ENCODE results near the gene RAP2C. TPM values are rescaled to one million over a fixed set of nuclear protein-coding genes. Genes with fewer than 3 reads are reported as not detected.

Gene RAP2C
- 10 to 100 TPM; 31.0 to 34.1 (median 31.6) TPM for total RNA-seq

- Mint-ChIP-seq H3K4me1 (ENCODE audit: low read depth) (peaks cover 20% of the 10 kb centered on the region), H3K4me3 (peak within 1 kb of the TSS; percentile 90), H3K27me3 (ENCODE audit: low read depth) (no peaks in the 10 kb centered on the region), H3K9me3 (no peaks in the 10 kb centered on the region), H3K36me3 (ENCODE audit: insufficient read depth) (peaks cover 1% of the 10 kb centered on the region)
- ATAC-seq: peak; percentile 21 to 23
- DNase-seq: peak; percentile 37
Measured at GRCh38 chrX:132219343-132219768, at the start of gene RAP2C. Gene RAP2C (minus strand): TSS chrX:132219447. CDS start chrX:132217268, 2,179 bp downstream.

DNA sequence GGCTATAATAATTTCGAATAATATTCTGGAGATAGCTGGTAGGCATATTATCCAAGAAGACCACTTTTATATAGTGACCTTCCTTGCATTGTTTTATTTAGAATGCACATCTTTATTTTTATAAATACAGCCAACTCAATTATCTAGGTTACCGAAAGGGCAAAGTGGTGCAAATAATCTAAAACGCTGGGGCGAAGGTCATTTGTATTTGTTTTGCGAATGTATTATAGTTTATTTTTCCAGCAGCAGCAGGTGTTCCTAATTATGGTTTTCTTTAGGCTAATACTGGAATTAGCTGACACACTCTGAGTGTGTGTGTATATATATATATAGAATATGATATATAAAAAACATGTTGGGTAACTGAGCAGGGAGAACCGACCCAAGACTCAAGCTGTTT lies 48.1 kb upstream of the RAP2C start:
- ATAC-seq (no peak), DNase-seq (no peak)
- H3K9me3 Mint-ChIP-seq: no peaks in the 10 kb centered on the region
- no peaks in the 10 kb centered on the region for H3K27me3 Mint-ChIP-seq (ENCODE audit: low read depth)
- no peaks in the 10 kb centered on the region for H3K36me3 Mint-ChIP-seq (ENCODE audit: insufficient read depth)
- H3K4me3 Mint-ChIP-seq: no peak overlapping the region
- peaks cover 5% of the 10 kb centered on the region for H3K4me1 Mint-ChIP-seq (ENCODE audit: low read depth)

GRCh38 chrX:132266583-132267355 lies 47.5 kb upstream of the RAP2C start:
- Mint-ChIP-seq H3K9me3 (no peaks in the 10 kb centered on the region), H3K36me3 (ENCODE audit: insufficient read depth) (no peaks in the 10 kb centered on the region), H3K4me1 (ENCODE audit: low read depth) (peaks cover 5% of the 10 kb centered on the region), H3K4me3 (no peak overlapping the region), H3K27me3 (ENCODE audit: low read depth) (no peaks in the 10 kb centered on the region)
- ATAC-seq (peak; percentile 69 to 77), DNase-seq (no peak)

DNA sequence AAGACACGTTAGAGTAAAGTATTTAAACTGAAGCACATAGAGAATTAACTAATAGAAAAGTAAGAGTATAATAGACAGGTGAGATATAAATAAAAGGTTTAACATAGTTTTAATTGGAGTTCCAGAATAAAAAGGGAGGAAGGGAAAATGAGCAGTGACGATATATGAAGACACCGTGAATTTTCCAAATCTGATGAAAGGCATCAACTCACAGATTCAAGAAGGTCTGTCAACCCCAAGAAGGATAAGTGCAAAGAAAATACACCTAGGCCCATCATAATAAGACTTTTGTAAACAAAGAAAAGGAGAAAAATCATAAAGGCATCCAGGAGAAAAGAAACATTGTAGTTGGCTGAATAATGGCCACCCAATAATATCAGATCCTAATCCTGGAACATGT lies 43.9 kb upstream of the RAP2C start:
- Mint-ChIP-seq H3K9me3 (no peaks in the 10 kb centered on the region), H3K36me3 (ENCODE audit: insufficient read depth) (no peaks in the 10 kb centered on the region), H3K27me3 (ENCODE audit: low read depth) (no peaks in the 10 kb centered on the region)

GRCh38 chrX:132258509-132258908 lies 39.3 kb upstream of the RAP2C start:
- Mint-ChIP-seq H3K4me1 (ENCODE audit: low read depth) (no peaks in the 10 kb centered on the region), H3K9me3 (no peaks in the 10 kb centered on the region), H3K4me3 (no peak overlapping the region), H3K27me3 (ENCODE audit: low read depth) (no peaks in the 10 kb centered on the region), H3K36me3 (ENCODE audit: insufficient read depth) (no peaks in the 10 kb centered on the region)
- ATAC-seq (no peak), DNase-seq (no peak)

More for the DNA sequence above, 43.9 kb upstream of the RAP2C start:
- DNase-seq (no peak), ATAC-seq (no peak)
- no peak overlapping the region for H3K4me3 Mint-ChIP-seq
- peaks cover 5% of the 10 kb centered on the region for H3K4me1 Mint-ChIP-seq (ENCODE audit: low read depth)

- H3K4me1 Mint-ChIP-seq (ENCODE audit: low read depth): no peaks in the 10 kb centered on the region
- no peaks in the 10 kb centered on the region for H3K9me3 Mint-ChIP-seq
- no peak for ATAC-seq
- no peaks in the 10 kb centered on the region for H3K36me3 Mint-ChIP-seq (ENCODE audit: insufficient read depth)
- H3K4me3 Mint-ChIP-seq: no peak overlapping the region
- DNase-seq: no peak
- no peaks in the 10 kb centered on the region for H3K27me3 Mint-ChIP-seq (ENCODE audit: low read depth)
Measured at GRCh38 chrX:132257116-132257515, 37.9 kb upstream of the RAP2C start.

DNA sequence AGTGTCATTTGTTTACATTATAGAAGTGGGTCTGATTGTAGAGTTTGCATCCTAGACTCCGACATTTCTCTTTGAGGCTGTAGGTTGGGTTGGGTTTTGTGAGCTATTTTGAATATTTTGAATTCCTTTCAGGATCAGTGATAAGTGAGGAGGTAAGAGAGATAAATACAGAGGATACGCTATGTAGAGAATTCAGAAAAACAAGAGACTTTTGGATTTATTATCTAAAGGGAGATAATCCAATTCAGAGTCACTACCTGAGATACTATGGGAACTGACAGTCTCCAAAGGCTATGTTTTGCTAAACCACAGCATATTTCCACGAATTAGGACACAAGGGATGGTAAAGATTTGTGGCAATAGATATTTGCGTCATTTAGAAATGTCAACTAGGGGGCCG lies 16.9 kb upstream of the RAP2C start:
- no peaks in the 10 kb centered on the region for H3K27me3 Mint-ChIP-seq (ENCODE audit: low read depth)
- ATAC-seq (no peak), DNase-seq (no peak)
- no peak overlapping the region for H3K4me3 Mint-ChIP-seq
- H3K9me3 Mint-ChIP-seq: no peaks in the 10 kb centered on the region
- H3K36me3 Mint-ChIP-seq (ENCODE audit: insufficient read depth): no peaks in the 10 kb centered on the region
- H3K4me1 Mint-ChIP-seq (ENCODE audit: low read depth): peaks cover 5% of the 10 kb centered on the region

DNA sequence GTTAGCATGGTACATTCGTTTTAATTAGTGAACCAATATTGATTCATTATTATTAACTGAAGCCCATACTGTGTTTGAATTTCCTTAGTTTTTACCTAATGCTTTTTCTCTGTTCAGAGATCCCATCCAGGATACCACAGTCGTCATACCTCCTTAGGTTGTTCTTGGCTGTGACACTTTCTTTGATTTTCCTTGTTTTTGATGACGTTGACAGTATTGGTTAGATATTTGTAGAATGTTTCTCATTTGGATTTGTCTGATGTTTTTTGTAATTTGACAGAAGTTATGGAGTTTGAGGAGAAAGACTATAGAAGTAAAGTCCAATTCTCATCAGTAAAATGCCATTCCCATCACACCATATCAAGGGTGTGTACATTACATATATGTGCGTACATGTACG lies 16.2 kb upstream of the RAP2C start:
- ATAC-seq (no peak), DNase-seq (no peak)
- no peaks in the 10 kb centered on the region for H3K36me3 Mint-ChIP-seq (ENCODE audit: insufficient read depth)
- peaks cover 5% of the 10 kb centered on the region for H3K4me1 Mint-ChIP-seq (ENCODE audit: low read depth)
- no peaks in the 10 kb centered on the region for H3K27me3 Mint-ChIP-seq (ENCODE audit: low read depth)
- no peak overlapping the region for H3K4me3 Mint-ChIP-seq
- no peaks in the 10 kb centered on the region for H3K9me3 Mint-ChIP-seq

GRCh38 chrX:132231587-132231986 lies 12.3 kb upstream of the RAP2C start:
- Mint-ChIP-seq H3K4me3 (no peak overlapping the region), H3K4me1 (ENCODE audit: low read depth) (peaks cover 7% of the 10 kb centered on the region), H3K27me3 (ENCODE audit: low read depth) (no peaks in the 10 kb centered on the region), H3K9me3 (no peaks in the 10 kb centered on the region), H3K36me3 (ENCODE audit: insufficient read depth) (no peaks in the 10 kb centered on the region)
- no peak for ATAC-seq
- no peak for DNase-seq

GRCh38 chrX:132227383-132228112 lies 8.3 kb upstream of the RAP2C start:
- H3K36me3 Mint-ChIP-seq (ENCODE audit: insufficient read depth): no peaks in the 10 kb centered on the region
- no peaks in the 10 kb centered on the region for H3K27me3 Mint-ChIP-seq (ENCODE audit: low read depth)
- no peak overlapping the region for H3K4me3 Mint-ChIP-seq
- no peaks in the 10 kb centered on the region for H3K9me3 Mint-ChIP-seq
- peaks cover 4% of the 10 kb centered on the region for H3K4me1 Mint-ChIP-seq (ENCODE audit: low read depth)
- ATAC-seq: no peak
- no peak for DNase-seq

DNA sequence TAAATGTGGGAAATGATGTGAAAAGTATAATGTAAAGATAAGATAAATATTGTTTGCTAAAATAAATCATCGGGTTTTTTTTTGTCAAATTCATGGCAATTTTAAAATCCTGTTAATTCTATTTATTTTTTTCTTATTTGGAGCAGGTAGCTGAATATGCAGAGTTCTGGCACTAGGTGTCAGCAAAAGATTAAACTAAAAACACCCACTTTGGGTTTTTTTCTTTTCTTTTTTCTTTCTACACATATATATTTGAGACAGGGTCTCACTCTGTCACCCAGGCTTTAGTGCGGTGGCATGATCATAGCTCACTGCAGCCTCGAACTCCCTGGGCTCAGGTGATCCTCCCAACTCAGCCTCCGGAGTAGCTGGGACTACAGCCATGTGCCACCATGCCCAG lies 6.9 kb upstream of the RAP2C start:
- Mint-ChIP-seq H3K36me3 (ENCODE audit: insufficient read depth) (no peaks in the 10 kb centered on the region), H3K27me3 (ENCODE audit: low read depth) (no peaks in the 10 kb centered on the region), H3K4me3 (no peak overlapping the region), H3K4me1 (ENCODE audit: low read depth) (peaks cover 2% of the 10 kb centered on the region), H3K9me3 (no peaks in the 10 kb centered on the region)
- DNase-seq (no peak), ATAC-seq (no peak)

DNA sequence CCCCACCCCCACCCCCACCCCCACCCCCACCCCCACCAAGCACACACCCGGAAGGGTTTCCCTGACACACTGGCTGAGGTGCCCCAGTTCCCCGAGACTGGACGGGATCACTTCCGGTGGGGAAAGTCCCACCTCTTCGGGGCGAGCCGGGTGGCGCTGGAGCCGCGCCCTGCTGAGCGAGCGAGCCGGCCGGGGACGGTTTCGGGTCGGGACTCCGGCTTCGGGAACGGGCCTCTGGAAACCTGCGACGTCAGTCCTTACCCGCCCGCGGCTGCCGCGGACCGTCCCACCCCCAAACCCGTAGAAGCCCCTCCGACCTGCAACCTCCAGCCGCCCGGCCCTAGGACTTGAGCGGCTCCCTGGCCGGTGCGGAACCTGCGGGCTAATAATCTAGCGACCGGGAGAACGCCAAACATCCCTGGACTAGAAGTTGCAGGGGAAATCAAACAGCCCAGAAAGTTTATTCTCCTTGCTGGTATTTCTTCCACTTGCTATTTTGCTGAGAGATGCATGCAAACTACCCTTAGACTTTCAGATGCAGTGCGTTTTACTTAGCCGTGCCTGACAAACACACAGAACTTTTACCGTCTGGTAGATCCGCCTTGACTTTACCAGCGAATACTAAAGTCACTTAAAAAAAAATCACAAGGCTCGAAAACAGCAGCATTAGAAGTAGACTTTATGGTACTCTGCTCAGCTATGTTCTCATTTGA lies 991 bp downstream of the RAP2C start:
- peak; percentile 70 for DNase-seq
- Mint-ChIP-seq H3K27me3 (ENCODE audit: low read depth) (no peaks in the 10 kb centered on the region), H3K36me3 (ENCODE audit: insufficient read depth) (peaks cover 5% of the 10 kb centered on the region), H3K4me1 (ENCODE audit: low read depth) (peaks cover 27% of the 10 kb centered on the region), H3K9me3 (no peaks in the 10 kb centered on the region), H3K4me3 (peak overlapping the region; percentile 90)
- ATAC-seq: peak; percentile 62 to 67

DNA sequence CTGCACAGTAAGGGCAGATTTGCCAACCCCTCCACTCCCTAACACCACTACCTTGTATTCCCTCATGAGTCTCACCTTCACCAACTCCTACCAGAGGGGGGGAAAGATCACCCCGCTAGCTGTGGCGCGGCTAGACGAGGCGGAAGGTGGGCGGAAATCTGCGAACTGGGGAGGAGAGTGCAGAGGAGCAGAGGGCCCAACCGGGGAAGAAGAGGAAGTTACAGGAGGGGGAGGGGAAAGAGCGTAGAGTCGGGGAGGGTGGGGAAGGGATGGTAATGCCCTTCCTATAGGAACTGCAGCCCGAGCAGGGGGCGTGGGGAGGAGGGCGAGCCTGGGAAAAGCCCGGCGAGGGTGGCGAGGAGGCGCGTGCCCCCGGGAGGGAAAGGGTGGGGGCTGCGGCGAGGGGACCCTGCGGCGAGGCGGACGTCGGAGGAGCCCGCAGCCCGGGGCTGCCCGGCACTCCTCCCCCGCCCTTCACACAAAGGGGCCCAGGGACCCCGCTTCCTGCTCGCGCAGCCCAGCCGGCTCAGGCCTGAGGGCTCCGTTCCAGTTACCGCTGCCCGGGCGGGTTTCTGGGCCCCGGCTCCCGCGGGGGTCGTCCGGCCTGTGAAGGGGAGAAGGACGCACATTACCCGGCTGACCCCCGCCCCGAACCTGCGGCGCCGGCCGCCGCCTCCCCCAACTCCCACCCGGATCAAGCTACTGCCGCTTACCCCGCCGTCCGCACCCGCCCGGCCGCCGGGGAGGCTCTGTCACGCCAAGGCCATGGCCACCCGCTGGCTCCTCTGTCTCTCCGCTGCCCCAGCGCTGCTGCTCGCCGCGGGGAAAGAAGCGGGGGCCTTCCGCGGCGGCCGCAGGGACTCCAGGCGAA lies 1.8 kb downstream of the RAP2C start:
- Mint-ChIP-seq H3K9me3 (no peaks in the 10 kb centered on the region), H3K27me3 (ENCODE audit: low read depth) (no peaks in the 10 kb centered on the region), H3K36me3 (ENCODE audit: insufficient read depth) (peaks cover 7% of the 10 kb centered on the region), H3K4me1 (ENCODE audit: low read depth) (peaks cover 34% of the 10 kb centered on the region), H3K4me3 (peak overlapping the region; percentile 90)
- DNase-seq (peak; percentile 72), ATAC-seq (peak; percentile 61 to 66)

DNA sequence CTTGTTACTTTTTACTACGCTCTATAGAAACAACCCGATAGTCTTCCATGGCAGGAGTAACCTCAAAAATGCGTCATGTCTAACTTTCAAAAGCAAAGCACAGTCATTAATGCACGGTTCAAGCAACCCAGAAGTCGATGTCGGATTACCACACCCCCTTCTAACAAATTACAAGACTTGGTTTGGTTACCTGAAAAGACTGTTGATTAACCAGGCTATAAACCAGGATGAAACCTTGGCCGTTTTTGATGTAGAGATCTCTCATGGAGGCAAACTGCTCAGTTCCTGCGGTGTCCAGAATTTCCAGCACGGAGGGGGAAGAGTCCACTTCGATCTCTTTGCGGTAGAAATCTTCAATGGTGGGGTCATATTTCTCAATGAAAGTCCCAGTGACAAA lies 2.4 kb downstream of the RAP2C start:
- DNase-seq (no peak), ATAC-seq (peak; percentile 63 to 67)
- H3K9me3 Mint-ChIP-seq: no peaks in the 10 kb centered on the region
- no peaks in the 10 kb centered on the region for H3K27me3 Mint-ChIP-seq (ENCODE audit: low read depth)
- peaks cover 9% of the 10 kb centered on the region for H3K36me3 Mint-ChIP-seq (ENCODE audit: insufficient read depth)
- peak overlapping the region; percentile 90 for H3K4me3 Mint-ChIP-seq
- peaks cover 37% of the 10 kb centered on the region for H3K4me1 Mint-ChIP-seq (ENCODE audit: low read depth)

Measured in activated T-cell treated with anti-CD3 and anti-CD28 coated beads, Interleukin-2, amount 50 U/mL, for 4 hours (primary cell).